HG02610 (cell line): ENCODE data around the gene MIOS.

Experiments used
- ATAC-seq: cut with Tn5 transposase; IDR thresholded peaks from one replicate; pipeline ENCODE4 v1.9.1; 2021; ENCODE audit warnings: mild to moderate bottlenecking, moderate library complexity; ENCODE audit not compliant: unreplicated experiment

MIOS gene

GRCh38 chr7:7581531-7582179 lies 15.0 kb downstream of the MIOS start:
- no peak for ATAC-seq

GRCh38 chr7:7582596-7582995 lies 15.9 kb downstream of the MIOS start:
- no peak for ATAC-seq

- ATAC-seq, result no peak
Observed at GRCh38 chr7:7583731-7584130, 17.0 kb downstream of the MIOS start.

DNA sequence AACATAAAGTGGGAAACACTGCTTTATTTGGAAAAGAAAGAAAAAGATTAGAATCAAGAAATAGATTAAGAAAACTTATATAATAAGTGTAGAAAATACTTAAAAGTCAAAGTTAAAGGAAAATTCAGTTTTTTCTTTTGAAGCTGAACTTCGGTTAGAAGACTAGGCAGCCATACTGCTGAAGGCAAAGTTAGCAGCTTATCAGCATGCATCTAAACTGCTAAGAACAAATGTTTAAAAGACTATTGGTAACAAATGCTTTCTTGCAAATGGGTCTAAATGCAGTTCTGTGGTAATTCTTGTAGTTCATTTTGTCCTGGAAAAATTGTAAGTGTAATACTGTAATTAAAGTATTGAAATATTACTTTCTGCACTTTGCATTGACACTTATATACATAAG lies 18.0 kb downstream of the MIOS start:
- ATAC-seq, result no peak

DNA sequence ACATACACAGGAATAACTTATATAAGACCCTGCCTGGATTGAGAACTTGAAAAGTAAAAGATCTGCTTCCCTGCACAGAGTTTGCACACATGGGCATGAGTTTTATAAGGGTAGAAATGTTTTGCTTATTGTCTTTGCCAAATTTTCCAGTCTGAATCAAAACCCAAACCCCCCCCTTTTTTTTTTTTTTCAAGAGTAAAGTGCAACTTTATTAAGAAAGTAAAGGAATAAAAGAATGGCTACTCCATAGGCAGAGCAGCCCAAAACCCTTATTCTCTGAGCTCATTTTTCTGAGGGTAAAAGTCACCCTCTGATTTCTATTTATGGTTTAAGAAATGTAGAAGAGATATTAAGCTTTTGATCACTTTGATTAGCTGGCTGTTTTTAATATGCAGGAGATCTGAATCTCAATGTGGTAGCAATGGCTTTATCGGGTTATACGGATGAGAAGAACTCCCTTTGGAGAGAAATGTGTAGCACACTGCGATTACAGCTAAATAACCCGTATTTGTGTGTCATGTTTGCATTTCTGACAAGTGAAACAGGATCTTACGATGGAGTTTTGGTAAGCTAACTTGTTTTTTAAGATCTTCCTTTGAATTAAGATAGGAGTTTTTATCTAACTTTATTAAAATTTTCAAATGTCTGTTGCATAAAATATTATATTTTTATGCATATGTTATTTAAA lies 18.7 kb downstream of the MIOS start:
- no peak for ATAC-seq

DNA sequence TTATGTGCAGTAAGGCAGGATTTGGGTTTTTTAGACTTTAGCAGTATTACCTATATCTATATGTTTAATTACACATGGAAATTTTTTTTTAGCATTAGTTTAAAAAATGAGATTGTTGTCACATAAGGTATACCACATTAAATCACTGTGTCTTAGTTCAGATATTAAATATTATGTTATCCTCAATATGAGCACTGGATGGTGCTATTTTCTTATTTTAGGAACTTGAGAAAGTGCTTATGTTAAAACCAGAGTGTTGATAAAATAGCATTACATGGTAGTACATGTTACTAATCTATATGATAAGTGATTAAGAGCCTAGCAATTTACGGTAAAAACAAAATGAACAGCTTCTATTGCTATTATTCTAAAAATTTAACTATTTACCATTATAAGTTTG lies 28.8 kb downstream of the MIOS start:
- ATAC-seq, result no peak

- ATAC-seq, result peak; percentile 55
Observed at GRCh38 chr7:7596176-7596575, 29.5 kb downstream of the MIOS start.

GRCh38 chr7:7607010-7607409 lies 40.3 kb downstream of the MIOS start:
- no peak for ATAC-seq

DNA sequence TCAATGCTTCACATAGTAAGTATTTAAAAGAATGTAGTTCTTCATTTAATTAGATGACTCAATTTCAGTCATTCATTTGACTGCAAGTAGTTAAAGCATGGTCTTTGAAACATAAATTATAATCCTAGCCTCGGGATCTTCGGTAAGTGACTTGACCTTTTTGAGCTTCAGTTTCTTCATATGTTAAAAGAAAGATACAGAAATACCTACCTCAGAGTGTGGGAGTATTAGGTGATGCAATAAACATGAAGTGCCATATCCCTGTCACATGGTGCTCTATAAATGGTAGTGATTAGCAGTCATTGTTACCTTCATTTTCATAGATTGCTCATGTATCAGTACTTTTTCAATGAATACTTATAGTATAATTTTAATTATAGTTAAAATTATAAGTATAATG lies 42.6 kb downstream of the MIOS start:
- ATAC-seq, result no peak

- ATAC-seq, result no peak
Observed at GRCh38 chr7:7612519-7612918, 45.8 kb downstream of the MIOS start.

- ATAC-seq, result no peak
Observed at GRCh38 chr7:7613210-7613609, 46.5 kb downstream of the MIOS start.

DNA sequence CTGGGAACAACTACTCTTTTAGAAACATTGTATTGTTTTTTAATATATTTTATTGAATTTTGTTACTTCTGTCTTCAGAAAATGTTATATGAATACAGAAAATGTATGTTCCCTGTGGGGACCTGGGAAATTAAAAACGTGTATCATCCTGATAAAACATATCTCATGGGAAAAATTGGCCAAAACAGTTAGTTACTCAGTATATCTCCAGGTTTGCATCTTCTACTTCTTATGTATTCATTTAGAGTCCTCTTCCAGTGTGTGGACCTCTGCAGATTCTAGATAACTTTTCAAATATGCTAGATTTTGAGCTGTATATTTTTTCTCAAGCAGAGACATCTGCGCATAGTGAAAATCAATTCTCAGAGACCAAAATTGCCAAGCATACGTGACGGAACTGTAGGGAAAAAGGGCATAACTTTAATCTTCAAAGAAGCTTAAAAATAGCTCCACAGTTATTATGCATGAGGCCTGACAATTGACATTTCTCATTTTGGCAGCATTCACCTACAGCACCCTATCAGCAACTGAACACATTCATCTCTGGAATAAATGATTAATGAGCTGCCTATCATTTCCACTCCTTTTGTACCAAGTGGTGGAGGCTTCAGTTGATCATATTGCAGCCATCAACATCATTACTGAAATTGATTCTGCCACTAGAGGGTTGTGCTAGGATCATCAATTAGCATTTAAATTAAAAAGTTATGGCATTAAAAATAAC lies 47.5 kb downstream of the MIOS start:
- no peak for ATAC-seq

- ATAC-seq, result no peak
Observed at GRCh38 chr7:7617550-7617949, 50.9 kb downstream of the MIOS start.

GRCh38 chr7:7618410-7618809 lies 51.7 kb downstream of the MIOS start:
- no peak for ATAC-seq

DNA sequence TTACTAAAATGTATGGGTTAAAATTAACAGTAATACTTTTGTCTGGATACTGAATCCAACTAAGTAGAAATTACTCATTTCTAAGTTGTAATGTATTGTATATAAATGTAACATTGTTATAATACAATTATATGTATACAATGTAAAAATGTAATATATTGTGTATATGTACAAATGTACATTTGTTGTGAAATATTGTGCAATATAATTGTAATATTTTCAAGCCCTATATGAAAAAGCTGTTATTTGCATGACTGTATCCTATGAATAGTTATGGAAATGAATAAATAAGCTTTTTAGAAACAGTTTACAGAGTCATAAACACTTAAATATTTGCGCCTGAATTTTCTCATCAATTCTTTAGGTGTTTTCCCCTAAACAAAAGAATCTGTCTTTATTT lies 53.6 kb downstream of the MIOS start:
- no peak for ATAC-seq

DNA sequence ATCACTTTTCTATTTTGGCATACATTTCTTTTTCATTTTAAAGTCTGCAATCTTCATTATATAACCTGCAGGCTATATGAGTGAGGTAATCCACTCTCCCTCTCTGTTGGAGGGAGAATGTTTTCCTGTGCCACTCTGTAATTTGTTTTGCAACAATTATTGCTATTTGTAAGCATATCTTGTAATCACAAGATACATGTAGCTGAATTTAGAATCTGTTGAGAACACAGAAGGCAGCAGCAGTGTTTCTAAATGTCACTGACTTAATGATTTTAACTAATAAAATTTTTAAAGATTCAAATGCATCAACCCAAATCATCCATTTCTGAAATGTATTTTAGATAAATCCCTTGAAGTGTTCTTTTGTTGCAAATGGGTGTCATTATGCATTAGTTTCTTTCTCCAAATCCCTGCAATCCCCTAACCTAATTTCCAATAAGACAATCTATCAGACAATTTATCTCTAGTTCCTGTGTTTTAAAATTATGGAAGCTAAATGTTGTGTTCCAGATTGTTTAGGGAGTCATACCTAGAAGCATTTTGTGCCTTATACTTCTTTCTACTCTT lies 54.0 kb downstream of the MIOS start:
- no peak for ATAC-seq

DNA sequence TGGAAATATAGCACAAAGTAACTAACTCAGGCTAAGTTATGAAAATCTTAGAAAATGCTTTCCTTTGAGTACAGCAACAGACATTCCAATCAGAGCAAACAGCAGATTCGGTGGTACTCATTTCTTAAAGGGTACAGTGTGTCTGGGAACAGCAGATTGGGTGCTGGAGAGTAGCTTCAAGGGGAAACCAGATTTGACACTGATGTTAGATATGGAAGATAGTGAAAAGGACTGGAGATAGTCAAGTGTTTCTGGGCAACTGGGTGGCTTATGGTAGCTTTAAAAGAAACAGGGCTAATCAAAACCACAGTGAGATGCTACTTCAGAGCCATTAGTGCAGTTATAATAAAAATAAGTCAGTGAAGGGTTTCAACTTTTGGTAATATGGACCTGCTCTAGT lies 61.8 kb downstream of the MIOS start:
- ATAC-seq, result no peak

GRCh38 chr7:7630626-7631329 lies 64.1 kb downstream of the MIOS start:
- no peak for ATAC-seq

DNA sequence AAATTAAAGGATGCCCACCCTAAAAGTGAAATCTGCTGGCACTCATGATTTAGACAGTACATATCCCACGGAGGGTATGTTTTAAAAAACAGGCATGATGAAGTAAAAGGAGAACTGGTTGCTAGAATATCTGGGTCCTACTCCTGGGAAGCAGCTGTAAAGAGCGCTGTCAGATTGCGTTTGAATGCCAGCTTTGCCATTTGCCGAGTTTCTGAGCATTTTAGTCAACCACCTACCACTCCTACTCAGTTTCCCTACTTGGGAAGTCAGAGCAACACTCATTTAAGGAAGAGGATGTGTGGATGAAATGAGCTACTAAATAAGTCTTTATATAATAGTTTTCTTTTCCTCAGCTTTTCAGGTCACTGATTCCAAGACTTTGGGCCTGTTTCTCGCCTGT lies 72.7 kb downstream of the MIOS start:
- ATAC-seq, result no peak

- ATAC-seq, result no peak
Observed at GRCh38 chr7:7639847-7640220, 73.2 kb downstream of the MIOS start.
